C4-2B (cell line): ENCODE measurements around the gene TIMM17A.

Experiments used
- CTCF ChIP-seq: fragments of 450-650 bp; conservative IDR thresholded peaks from 2 replicates; pipeline ENCODE4 v1.5.1; 2017; ENCODE audit warnings: mild to moderate bottlenecking
- ZFX ChIP-seq: fragments of 450-650 bp; IDR thresholded peaks from 2 replicates; pipeline ENCODE4 v1.6.1; 2017

GRCh38 chr1:201937624-201938213 lies 17.6 kb upstream of the TIMM17A start:
- TF ChIP-seq CTCF = no peak
- no peak for TF ChIP-seq ZFX
